SK-N-DZ (cell line): Measurements from ENCODE around the gene FBXL4.
A peak's percentile ranks its signal among the peaks of the same experiment; 100 is the strongest.

Experiments used
- DNase-seq: peaks from one replicate; pipeline ENCODE4 v3.0.0-alpha.2; 2015; ENCODE audit warnings: low spot score

The FBXL4 gene

DNA sequence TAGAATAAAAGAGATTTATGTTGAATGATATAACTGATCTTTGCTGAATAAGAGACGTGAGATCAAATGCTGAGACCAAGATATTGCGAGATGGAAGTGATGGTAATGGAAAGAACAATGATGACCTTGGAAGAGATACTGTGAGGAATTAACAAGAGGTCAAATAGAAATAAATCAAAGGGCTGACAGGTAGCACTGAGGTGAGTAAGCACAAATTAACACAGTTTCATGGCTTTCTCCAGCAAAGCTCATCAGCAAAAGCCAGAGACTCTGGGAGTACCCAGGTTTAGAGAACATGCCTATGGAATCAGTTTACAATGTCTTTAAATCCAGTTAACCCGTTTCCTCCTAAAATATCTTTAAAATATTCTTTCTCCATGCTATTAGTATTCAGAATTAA is 60.1 kb downstream of the FBXL4 start:
- no peak for DNase-seq

DNA sequence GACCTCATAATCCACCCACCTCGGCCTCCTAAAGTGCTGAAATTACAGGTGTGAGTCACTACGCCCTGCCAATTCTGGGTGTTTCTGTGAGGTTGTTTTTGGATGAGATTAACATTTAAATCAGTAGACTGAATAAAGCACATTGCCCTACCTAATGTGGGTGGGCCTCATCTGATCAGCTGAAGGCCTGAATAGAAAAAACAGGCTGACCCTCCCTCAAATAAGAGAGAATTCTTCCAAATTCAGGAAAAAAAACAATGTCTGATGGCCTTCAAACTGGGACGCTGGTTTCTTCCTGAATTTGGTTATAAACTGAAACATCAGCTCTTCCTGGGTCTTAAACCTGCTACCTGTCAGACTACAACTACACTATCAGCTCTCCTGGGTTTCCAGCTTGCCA is 62.4 kb downstream of the FBXL4 start:
- DNase-seq = no peak

DNA sequence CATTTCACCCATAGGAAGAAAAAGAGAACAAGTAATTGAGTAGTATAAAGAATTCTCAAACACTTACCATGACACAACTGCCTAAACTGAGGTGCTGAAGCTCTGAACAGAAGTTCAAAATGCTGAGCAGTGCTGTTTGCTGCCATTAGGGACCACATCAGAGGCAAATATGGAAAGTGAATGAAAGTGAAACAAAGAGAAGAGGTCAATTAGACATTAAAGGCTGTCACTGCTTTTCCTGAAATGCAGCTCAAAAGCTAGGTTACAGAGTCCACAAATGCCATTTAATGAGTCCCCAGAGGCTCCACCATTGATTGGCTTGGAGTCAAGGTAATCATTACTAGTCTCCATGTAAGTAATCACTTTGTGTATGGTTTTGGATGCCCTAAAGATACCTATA is 67.3 kb downstream of the FBXL4 start:
- no peak for DNase-seq

DNA sequence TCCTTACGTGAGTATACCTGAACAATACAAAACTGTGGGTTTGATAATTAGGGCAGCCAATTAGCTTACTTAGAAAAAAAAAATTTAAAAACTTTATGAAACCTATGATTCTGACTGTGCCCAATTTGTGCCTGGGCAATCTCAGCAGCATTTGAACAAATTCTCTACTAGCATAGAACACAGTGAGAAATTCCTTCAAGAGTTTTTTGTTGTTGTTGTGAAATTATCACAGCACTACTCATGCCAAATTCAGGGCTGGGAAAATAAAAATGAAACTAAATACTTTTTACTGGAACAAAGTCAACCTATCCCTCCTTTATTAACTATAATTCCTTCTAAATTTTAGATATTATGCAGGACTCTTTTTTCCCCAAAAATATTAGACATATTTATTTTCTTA is 70.5 kb downstream of the FBXL4 start:
- no peak for DNase-seq

DNA sequence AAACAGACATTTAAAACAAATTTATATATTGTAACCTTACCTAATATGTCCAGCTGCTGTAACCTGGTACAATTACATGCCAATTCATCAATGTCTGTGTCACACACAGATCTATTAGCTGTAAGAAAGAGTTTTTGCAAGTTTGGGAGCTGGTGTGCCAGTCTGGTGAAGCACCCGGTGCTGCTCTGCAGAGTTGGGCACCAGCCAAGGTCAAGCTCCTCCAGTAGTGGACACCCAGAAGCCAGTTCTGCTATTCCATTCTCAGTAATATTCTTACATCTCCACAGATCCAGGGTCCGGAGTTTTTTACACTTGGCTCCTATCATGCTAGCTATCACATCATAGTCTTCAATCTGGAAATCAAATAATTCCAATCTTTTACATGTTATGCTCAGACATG is 72.4 kb downstream of the FBXL4 start:
- no peak for DNase-seq

DNA sequence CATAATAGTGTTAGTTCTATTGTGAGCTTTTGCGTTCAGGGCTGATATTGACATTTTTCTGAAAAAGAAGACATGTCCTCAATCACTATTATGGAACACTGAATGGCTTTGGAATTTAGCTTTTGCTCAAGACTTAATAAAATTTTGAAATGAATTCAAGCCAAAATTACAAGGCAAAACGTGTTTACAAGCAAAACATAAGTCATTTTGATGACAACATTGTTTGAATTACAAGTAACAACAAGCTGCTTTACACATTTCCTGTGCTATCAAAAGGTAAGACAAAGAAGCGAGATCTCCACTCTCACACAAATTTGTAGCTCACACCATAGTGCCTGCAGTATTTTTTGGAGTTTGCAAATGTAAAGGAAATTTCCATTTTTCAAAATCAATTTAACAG is 75.9 kb downstream of the FBXL4 start:
- no peak for DNase-seq

DNA sequence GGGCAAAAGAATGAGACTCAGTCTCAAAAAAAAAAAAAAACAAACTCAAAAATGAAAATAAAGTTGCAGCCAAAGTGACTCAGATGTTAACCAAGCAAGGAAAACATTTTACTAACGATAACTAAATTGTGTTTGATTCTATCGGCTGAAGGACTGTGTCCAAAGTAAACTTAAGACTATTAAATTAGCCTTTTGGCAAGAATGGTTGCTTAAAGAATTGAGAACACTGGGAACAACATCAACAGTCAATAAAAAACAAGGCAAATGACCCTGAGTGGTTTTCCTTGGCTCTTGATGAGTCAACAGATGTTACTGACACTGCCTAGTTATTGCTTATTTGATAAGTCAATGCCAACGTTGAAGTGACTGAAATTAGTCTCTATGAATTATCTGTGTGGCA is 76.7 kb downstream of the FBXL4 start:
- no peak for DNase-seq

DNA sequence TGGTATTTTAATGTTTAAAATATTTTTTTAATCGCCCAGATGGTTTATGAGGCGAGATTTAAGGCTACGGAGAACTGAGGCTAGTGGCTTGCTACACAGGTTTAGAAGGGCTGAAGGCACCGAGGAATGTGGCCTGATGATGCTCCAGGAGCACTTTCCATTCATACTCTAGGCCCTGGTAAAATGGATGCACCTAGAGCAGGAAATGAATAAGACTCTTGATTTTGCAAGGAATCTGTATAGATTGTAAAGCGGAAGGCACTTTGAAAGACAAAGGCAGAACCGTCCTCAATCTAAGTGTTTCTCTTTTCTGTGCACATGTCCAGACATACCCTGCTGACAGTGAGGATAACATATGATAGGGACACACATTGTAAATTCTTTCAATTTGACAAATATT is 83.2 kb downstream of the FBXL4 start:
- DNase-seq = no peak

DNA sequence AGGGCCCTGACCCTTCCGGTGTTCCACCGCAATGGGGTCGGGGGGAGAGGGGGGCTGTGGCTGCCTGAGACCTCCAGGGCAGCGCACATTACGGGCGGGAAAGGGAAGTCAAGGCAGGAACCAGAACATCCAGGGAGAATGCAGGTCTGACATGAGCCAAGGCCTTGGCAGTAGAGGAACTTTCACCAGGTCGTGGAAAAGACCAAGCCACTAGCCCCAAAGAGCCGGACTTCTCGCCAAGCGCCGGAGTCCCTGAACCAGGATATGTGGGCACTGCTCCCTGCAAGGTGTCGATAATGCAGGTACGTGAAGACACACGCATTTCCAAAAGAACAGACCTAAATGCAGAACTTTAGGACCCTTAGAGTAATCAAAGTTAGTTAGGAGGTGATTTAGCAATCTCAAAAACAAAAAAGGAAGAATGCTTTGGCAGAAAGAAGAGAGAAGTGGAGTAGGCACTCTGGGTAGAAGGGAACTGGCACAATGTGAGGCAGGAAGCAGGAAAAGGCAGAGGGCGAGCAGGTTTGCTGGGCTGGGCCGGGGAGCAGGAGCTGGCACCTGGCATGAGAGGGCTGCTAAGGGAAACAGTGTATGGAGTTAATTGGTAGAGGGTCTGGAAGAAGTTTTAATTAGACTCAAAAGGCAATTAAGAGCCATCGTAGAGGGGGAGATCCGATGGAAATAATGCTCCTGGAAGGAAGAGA is 99.1 kb downstream of the FBXL4 start:
- DNase-seq = no peak

DNA sequence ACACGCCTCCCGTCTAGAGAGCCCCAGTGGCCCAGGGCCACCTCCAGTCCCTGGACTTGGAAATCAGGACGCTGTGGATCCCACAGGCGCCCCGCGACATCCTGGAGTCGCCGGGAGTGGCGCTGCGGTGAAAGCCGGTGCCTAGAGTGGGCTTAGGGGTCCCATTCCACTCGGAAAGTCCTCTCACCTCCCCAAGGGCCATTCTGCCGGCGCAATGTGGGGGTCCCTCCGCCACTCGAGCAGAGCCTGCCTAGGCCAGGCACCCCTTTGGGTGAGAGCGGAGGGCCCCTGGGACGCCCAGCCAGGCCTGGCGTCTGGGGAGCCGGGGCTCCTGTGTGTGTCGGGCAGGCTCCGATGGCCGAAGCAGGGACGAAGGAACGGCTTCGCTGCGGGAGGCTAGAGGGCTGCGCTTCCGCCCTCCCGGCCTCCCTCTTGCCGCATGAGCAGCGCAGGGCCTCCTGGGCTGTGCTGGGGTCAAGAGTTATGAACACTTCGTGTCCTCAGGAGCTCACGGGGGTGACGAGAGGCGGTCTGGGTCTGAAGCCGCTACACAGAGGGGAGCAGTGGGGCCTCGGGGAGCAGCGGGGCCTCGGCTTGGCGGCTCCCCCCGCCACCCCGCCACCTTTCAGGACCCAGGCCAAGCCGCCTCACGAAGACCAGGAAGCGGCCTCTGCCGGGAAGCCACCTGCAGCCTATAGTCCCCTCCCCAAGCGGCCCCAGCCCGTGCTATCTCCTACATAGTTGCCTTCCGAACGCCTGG is 99.8 kb downstream of the FBXL4 start:
- peak; percentile 43 for DNase-seq

DNA sequence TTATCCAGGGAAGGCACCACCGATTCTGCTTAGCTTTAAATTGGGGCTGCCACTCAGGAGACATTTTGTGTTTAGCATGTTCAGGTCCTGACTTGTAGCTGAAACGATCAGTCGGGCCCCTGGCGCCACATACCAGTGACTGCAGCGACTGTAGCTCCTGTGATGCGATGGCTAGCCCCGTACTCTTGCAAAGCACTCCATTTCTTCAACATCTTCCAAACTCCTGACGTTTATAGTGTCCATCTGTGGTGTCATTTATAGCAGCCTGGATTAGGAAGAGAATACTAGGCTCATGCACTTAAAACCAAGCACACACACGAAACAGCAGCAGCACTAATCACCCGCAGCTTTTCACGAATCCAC is 100.3 kb downstream of the FBXL4 start:
- no peak for DNase-seq

DNA sequence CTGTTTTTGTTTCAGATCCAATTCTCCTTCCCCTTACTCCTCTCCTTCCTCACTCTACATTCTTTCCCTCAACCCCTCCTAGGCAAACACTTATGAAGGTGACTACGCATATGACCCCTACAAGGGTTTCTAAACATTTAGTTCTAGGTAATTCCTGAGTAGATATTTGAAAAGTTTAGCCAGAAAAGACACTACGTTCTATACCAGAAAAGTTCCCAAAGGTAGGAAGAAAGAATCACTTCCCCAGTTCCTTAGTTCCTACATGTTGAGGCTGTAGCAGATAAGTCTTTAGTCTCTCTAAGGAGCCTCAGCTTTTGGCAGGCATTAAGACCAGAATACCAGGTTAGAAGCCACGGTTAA is 101.7 kb downstream of the FBXL4 start:
- no peak for DNase-seq

DNA sequence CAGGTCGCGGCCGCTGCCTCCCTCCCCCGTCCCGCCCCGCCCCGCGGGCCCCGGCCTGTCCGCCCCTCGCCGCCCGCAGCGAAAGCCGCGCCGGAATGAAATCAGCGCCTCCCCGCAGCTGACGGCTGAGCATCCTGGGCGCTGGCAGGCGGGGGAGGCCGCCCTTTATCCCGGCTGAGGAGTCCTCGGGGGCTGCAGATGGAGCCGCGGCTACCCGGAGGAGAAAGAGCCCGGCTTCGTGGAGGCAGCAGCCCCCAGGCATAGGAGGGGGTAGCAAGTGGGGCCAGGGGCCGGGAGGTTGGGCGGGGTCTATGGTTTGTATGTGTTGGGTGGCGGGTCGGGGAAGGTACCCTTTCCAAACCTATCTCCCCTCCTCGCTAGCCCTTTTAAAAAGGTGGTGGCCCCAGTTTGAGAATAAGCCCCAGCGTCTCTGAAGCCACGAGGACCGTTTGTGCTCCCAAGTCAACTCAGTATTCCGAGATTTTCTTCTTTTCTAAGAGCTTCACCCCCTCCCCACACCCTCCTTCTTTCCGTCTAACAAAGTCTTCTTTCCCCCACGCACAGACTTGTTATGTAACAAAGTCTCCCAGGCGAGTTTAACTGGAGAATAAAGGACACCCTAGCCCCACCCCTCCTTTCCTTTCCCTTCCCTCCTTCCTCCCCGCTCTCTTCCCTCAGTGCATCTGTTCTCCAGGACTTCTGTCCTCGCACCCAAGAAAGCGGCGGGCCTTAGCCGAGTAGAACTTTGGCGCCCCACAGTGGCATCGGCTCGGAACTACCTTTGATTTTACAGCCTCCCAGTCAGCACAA is 102.3 kb downstream of the FBXL4 start:
- peak; percentile 89 for DNase-seq

DNA sequence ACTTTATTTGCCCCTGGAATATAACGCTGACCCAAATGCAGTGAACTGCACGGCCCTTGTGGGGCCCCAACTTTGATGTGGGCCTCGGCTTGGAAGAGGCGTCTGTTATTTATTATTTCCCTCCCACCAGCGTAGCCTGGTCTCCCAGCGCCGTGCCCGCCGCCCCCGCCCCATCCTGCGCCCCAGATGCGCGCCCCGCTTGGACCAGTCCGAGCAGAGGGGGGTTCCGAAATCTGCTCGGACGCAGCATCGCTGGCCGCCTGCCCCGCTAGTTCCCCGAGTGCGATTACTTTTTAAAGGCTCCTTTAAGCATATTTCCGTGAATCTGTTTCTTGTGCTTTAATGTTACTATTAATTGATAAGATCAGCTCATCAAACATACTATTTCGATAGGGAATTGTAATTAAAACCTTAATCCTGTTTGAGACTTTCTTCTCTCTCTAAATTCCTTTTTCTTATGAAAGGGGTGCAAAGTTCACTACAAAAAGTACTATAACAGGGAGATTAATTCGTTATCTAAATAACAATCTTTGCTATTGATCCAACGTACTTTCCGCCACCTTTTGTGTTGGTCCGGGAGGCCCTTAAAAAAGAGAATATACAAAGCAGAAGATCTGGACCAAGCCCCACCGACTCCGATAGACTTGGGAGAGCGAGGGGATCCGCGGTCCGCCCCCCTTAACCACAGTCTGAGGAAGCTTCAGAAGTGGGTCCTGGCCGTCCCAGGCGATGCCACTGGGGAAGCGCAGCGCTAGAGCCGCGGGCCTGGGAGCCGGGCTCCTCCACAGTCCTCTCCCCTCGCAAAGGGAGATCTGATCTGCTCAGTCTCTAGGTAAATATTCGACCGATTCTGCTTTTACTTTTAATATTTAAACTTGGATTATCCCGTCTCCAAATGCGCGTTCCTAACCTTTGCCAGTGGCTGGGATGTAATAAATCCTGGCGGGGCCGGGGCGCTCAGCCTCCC is 103.2 kb downstream of the FBXL4 start:
- peak; percentile 47 for DNase-seq

DNA sequence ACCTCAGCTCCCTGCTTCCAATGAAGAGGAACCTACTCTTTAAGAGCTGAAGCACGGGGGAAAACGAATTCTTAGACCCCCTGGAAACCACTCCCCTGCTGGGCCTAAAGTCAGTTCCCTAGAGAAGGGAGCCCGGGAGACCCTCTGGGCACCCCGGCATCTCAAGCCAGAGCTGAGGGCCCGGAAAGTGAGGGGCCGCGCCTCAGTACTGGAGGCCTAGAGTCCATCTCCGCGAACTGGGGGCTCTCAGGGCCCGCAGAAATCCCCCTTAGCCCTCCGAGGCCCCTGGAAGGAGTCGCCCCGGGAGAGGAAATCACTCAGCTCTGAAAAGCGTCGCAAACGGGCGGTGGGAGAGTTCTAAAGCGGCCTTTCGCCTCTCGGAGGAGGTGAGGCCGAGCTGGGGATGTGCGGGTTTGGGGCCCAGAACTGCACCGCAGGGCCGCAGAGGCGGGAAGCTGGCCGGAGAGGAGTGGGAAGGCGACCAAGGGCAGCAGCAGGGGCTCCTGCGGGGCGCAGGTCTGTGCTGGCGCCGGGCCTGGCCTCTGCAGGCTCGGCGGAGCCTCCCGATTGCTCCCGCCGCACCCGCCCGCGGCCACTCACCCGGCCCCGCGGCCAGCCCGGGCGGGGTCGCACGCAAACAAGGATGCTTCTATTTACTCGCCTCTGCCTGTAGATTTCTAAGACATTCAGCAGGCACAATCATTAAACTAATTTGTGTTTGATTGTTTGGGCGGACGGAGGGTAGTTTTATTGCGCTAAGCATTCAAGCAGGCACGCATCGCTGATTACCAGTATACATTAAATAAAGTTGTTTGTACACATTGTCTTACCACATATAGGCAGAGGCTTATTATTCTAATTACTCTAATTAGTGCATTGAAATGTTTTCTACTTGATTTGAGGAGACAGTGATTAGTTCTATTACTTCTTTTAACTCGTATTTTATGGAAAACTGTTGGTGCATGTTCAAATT is 104.2 kb downstream of the FBXL4 start:
- DNase-seq = no peak

DNA sequence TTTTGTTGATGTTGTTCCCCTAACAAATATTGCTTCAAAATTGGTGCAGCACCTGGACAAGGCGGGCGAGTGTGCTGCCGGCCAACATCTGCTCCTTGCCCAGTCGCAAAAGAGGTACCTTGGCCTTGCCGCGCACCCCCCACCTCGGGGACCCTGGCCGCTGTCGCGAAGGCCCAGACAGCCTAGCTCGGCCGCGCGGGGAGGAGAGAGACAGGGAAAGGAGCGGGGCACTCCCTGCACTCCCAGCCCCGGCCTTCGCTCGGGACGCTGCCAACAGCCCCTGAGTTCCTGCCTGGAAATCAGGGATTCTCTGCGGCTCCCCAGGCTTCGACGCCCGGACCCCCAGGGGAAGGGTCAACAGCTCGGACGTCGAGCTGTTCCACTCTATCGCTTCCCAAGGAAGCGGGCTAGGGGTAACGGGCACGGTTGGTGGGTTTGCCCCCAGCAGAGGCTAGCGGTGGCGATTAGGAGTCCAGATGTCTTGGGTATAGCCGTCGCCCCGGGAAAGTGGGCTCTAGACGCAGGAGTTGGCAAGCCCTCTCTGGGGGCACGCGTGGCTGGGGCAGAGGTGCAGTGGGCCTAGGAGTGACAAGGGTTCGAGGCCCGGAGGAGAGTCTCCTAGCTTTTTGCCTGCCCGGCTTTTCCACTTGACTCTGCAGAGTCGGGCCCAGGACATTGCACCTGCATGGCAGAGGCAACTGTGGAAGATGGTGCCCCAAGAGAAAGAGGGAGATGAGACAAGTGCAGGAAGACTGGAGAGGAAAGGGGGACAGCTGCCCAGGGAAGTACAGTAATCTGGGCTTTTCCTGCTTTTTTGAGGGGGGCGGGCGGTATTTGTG is 105.2 kb downstream of the FBXL4 start:
- no peak for DNase-seq

DNA sequence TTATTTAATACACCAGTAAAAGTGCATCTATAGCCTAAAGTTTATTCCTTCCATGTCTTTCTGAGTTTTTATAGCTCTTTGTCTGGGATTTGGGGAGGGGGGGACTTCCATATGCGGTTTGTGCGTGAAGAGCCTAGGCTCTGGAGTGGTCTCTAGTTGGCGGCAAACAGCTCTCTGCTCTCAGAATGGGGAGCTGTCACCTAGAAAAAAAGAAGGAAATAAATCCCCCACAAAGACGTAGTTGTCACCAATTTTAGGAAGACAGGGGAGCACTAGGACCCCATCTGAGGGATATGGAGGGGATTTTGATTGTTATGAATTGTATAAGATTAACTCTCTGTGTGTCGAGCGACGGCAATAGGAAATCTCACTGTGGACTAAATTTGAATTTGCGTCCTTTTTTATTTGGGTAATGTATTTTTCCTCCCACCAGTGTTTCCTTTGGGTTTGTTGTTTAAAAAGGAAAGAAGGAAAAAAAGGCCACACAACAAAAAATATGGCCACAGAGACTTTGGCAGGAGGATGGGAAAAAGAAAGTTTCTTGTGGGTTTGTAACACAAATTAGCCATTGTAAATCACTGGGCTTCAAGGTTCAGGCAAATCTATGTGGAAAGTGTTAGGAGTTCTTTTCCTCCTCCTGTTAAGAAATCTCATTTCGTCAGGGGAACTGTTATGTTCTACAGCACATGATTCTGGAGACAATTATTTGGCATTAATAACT is 106.0 kb downstream of the FBXL4 start:
- DNase-seq = no peak

DNA sequence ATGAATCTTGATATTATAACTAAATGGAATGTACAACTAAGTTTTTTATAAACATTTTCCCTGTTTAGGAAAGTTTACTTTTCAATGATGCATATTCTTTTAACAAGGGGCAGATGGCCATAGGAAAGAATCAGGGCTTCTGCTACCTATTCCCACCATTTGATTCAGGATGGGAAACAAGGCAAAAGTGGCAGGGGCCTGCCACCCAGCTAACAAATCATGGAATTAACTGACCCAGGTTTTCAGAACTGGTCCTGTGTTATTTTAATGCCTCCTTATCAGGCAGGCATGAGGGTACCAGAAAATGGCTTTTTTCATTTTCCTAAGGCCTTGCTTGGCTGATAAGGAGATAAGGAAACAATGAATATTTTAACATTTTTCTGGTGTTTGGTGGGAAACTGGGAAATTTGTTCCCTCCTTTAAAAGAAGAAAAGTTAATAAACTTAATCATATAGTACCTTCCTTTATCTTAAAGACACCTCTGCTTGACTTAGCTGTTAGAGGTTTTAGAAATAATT is 106.7 kb downstream of the FBXL4 start:
- DNase-seq = no peak
